IPS-18a (cell line): ENCODE results near the gene HOXA3.
A peak's percentile ranks its signal among the peaks of the same experiment; 100 is the strongest.

Source experiments
- H3K27ac ChIP-seq: one replicate; pipeline ENCODE4 v1.5.1; 2013; ENCODE audit warnings: low read length
- H3K27me3 ChIP-seq: one replicate; pipeline ENCODE4 v1.6.1; 2013; ENCODE audit warnings: mild to moderate bottlenecking, low read length; ENCODE audit not compliant: control insufficient read depth, insufficient read depth
- H3K36me3 ChIP-seq: one replicate; pipeline ENCODE4 v1.6.1; 2013; ENCODE audit warnings: low read depth, low read length; ENCODE audit not compliant: control insufficient read depth
- H3K4me1 ChIP-seq: one replicate; pipeline ENCODE4 v1.6.1; 2013; ENCODE audit warnings: low read depth, low read length; ENCODE audit not compliant: control insufficient read depth
- H3K4me3 ChIP-seq: one replicate; pipeline ENCODE4 v1.5.1; 2013; ENCODE audit warnings: low read length
- H3K9ac ChIP-seq: one replicate; pipeline ENCODE4 v1.6.1; 2013; ENCODE audit warnings: mild to moderate bottlenecking, low read length, moderate library complexity
- H3K9me3 ChIP-seq: one replicate; pipeline ENCODE4 v1.6.1; 2013; ENCODE audit warnings: low read depth, low read length; ENCODE audit not compliant: control insufficient read depth

HOXA3 gene

GRCh38 chr7:27172823-27173510 is 20.6 kb upstream of the HOXA3 start:
- H3K4me3 ChIP-seq, result no peak overlapping the region
- peaks cover 100% of the 10 kb centered on the region for H3K27me3 ChIP-seq
- no peaks in the 10 kb centered on the region for H3K4me1 ChIP-seq

GRCh38 chr7:27172315-27172774 is 20.0 kb upstream of the HOXA3 start:
- Histone ChIP-seq H3K27me3 (peaks cover 100% of the 10 kb centered on the region), H3K9ac (no peak overlapping the region), H3K27ac (no peak overlapping the region), H3K9me3 (no peaks in the 10 kb centered on the region), H3K4me1 (no peaks in the 10 kb centered on the region), H3K36me3 (no peaks in the 10 kb centered on the region), H3K4me3 (no peak overlapping the region)

More at GRCh38 chr7:27172823-27173510, 20.6 kb upstream of the HOXA3 start:
- Histone ChIP-seq H3K36me3 (no peaks in the 10 kb centered on the region), H3K9ac (no peak overlapping the region), H3K9me3 (no peaks in the 10 kb centered on the region), H3K27ac (no peak overlapping the region)

- no peak overlapping the region for H3K27ac ChIP-seq
- no peaks in the 10 kb centered on the region for H3K4me1 ChIP-seq
- H3K9ac ChIP-seq, result no peak overlapping the region
- H3K4me3 ChIP-seq, result no peak overlapping the region
- H3K27me3 ChIP-seq, result peaks cover 100% of the 10 kb centered on the region
- no peaks in the 10 kb centered on the region for H3K9me3 ChIP-seq
- H3K36me3 ChIP-seq, result no peaks in the 10 kb centered on the region
Measured at GRCh38 chr7:27171637-27172314, 19.4 kb upstream of the HOXA3 start.

GRCh38 chr7:27171325-27171636 is 18.9 kb upstream of the HOXA3 start:
- peaks cover 100% of the 10 kb centered on the region for H3K27me3 ChIP-seq
- no peaks in the 10 kb centered on the region for H3K4me1 ChIP-seq
- peaks cover 2% of the 10 kb centered on the region for H3K9me3 ChIP-seq
- no peak overlapping the region for H3K27ac ChIP-seq
- no peak overlapping the region for H3K9ac ChIP-seq
- no peaks in the 10 kb centered on the region for H3K36me3 ChIP-seq
- no peak overlapping the region for H3K4me3 ChIP-seq

- Histone ChIP-seq H3K4me1 (no peaks in the 10 kb centered on the region), H3K27me3 (peaks cover 100% of the 10 kb centered on the region), H3K9me3 (peaks cover 2% of the 10 kb centered on the region), H3K4me3 (no peak overlapping the region), H3K9ac (no peak overlapping the region), H3K36me3 (no peaks in the 10 kb centered on the region), H3K27ac (no peak overlapping the region)
Measured at GRCh38 chr7:27170426-27171324, 18.3 kb upstream of the HOXA3 start.

GRCh38 chr7:27169658-27170425 is 17.5 kb upstream of the HOXA3 start:
- no peaks in the 10 kb centered on the region for H3K4me1 ChIP-seq
- peaks cover 2% of the 10 kb centered on the region for H3K9me3 ChIP-seq
- no peaks in the 10 kb centered on the region for H3K36me3 ChIP-seq
- no peak overlapping the region for H3K9ac ChIP-seq
- H3K27me3 ChIP-seq, result peaks cover 100% of the 10 kb centered on the region
- no peak overlapping the region for H3K27ac ChIP-seq
- H3K4me3 ChIP-seq, result no peak overlapping the region

- Histone ChIP-seq H3K9me3 (peaks cover 2% of the 10 kb centered on the region), H3K9ac (no peak overlapping the region), H3K4me3 (no peak overlapping the region), H3K27me3 (peaks cover 100% of the 10 kb centered on the region), H3K36me3 (no peaks in the 10 kb centered on the region), H3K27ac (no peak overlapping the region), H3K4me1 (no peaks in the 10 kb centered on the region)
Measured at GRCh38 chr7:27168265-27168947, 16.0 kb upstream of the HOXA3 start.

- Histone ChIP-seq H3K9me3 (peaks cover 2% of the 10 kb centered on the region), H3K36me3 (no peaks in the 10 kb centered on the region), H3K27ac (no peak overlapping the region), H3K4me3 (no peak overlapping the region), H3K27me3 (peaks cover 100% of the 10 kb centered on the region), H3K9ac (peak overlapping the region; percentile 16), H3K4me1 (no peaks in the 10 kb centered on the region)
Measured at GRCh38 chr7:27167916-27168264, 15.5 kb upstream of the HOXA3 start.

- Histone ChIP-seq H3K9ac (no peak overlapping the region), H3K4me1 (no peaks in the 10 kb centered on the region), H3K9me3 (peaks cover 2% of the 10 kb centered on the region), H3K36me3 (no peaks in the 10 kb centered on the region), H3K27me3 (peaks cover 100% of the 10 kb centered on the region), H3K4me3 (no peak overlapping the region), H3K27ac (no peak overlapping the region)
Measured at GRCh38 chr7:27166531-27167505, 14.4 kb upstream of the HOXA3 start.

- peaks cover 100% of the 10 kb centered on the region for H3K27me3 ChIP-seq
- H3K4me1 ChIP-seq, result no peaks in the 10 kb centered on the region
- H3K27ac ChIP-seq, result no peak overlapping the region
Measured at GRCh38 chr7:27165996-27166530, 13.7 kb upstream of the HOXA3 start.

More at GRCh38 chr7:27165996-27166530, 13.7 kb upstream of the HOXA3 start:
- Histone ChIP-seq H3K36me3 (no peaks in the 10 kb centered on the region), H3K4me3 (no peak overlapping the region), H3K9ac (no peak overlapping the region), H3K9me3 (peaks cover 2% of the 10 kb centered on the region)
